Stimulated activated CD8-positive, alpha-beta memory T cell treated with anti-CD3 and anti-CD28 coated beads, Interleukin-4, amount 100 ng/mL, for 1 hour (primary cell): ENCODE results near the gene EXOC3L4.
"Not testable (repeated sequence)": the region's sequence is repeated elsewhere in the genome, so short reads cannot be mapped to it uniquely, and the experiment has no call there.

ENCODE experiments used
- DNase-seq, 2 donors: peaks; one replicate each; pipeline ENCODE4 v3.0.0-alpha.2; 2020; ENCODE audit warnings: low read depth in 2 of 2, low spot score in 1 of 2

The EXOC3L4 gene

GRCh38 chr14:103094406-103095209 lies at the start of gene EXOC3L4:
Gene EXOC3L4, plus strand, starts transcription at chr14:103094725. Its CDS starts 5,495 bp downstream, at chr14:103100220.
- DNase-seq, result no peak

- no peak for DNase-seq
Measured at GRCh38 chr14:103045371-103045869, 49.1 kb upstream of the EXOC3L4 start.

- not testable (repeated sequence) for DNase-seq
Measured at GRCh38 chr14:103047453-103047852, 47.1 kb upstream of the EXOC3L4 start.

GRCh38 chr14:103050935-103051334 lies 43.6 kb upstream of the EXOC3L4 start:
- DNase-seq, result no peak

GRCh38 chr14:103052407-103052806 lies 42.1 kb upstream of the EXOC3L4 start:
- DNase-seq, result no peak

- no peak for DNase-seq
Measured at GRCh38 chr14:103055695-103056094, 38.8 kb upstream of the EXOC3L4 start.

- DNase-seq, result no peak
Measured at GRCh38 chr14:103056322-103057027, 38.0 kb upstream of the EXOC3L4 start.

GRCh38 chr14:103057028-103057371 lies 37.5 kb upstream of the EXOC3L4 start:
- DNase-seq, result no peak

GRCh38 chr14:103057372-103058163 lies 37.0 kb upstream of the EXOC3L4 start, which contains the start of gene CDC42BPB:
Gene CDC42BPB, minus strand, starts transcription at chr14:103057549. Its CDS starts 376 bp downstream, at chr14:103057173.
- peak in 1 of 2 donors; percentile 15 for DNase-seq

- DNase-seq, result no peak
Measured at GRCh38 chr14:103058164-103059055, 36.1 kb upstream of the EXOC3L4 start.

- DNase-seq, result no peak
Measured at GRCh38 chr14:103059556-103059955, 35.0 kb upstream of the EXOC3L4 start.

GRCh38 chr14:103061482-103061976 lies 33.0 kb upstream of the EXOC3L4 start:
- no peak for DNase-seq

GRCh38 chr14:103064436-103064835 lies 30.1 kb upstream of the EXOC3L4 start:
- DNase-seq, result no peak

- no peak for DNase-seq
Measured at GRCh38 chr14:103064978-103065377, 29.5 kb upstream of the EXOC3L4 start.

- DNase-seq, result no peak
Measured at GRCh38 chr14:103065861-103066260, 28.7 kb upstream of the EXOC3L4 start.

GRCh38 chr14:103066399-103066798 lies 28.1 kb upstream of the EXOC3L4 start:
- DNase-seq, result no peak

- DNase-seq, result no peak
Measured at GRCh38 chr14:103067231-103067954, 27.1 kb upstream of the EXOC3L4 start.

- no peak for DNase-seq
Measured at GRCh38 chr14:103068351-103069073, 26.0 kb upstream of the EXOC3L4 start.
